C1 segment of cervical spinal cord (tissue), 14 donors: ENCODE data around the gene BAG1.

Experiments
- DNase-seq, 14 donors: peaks; one replicate each; lab custom pipeline; 2025; lab: John Stamatoyannopoulos, UW

BAG1 gene

DNA sequence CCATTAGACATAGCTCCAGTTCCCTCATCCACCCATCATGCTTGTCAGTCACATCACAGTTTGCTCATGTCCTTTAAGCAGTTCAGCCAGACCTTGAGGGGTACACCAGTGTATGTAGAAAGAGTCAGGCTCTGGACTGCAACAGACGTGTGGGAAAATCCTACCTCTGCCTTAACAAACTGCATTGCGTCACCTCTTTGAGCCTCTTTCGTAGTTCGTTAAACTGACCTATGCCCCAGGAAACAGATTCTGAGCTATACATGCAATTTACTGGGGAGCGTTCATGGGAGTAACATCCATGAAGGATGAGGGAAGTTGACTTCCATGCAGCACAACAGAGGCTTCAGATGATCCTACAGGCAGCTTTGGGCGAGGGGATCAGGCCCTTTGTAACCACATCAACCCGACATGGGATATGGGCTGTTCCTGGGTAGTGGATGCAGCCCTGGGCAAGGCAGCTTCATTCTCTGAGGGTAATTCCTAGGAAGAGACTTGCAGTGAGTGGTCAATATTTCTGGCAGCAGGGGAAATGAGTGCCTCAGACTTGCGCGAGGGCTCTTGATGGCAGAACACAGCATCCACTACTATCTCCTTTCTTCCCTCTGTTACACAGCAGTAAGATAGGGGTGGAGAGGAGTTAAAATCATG lies 20.2 kb downstream of the BAG1 start:
- DNase-seq, result no peak

DNA sequence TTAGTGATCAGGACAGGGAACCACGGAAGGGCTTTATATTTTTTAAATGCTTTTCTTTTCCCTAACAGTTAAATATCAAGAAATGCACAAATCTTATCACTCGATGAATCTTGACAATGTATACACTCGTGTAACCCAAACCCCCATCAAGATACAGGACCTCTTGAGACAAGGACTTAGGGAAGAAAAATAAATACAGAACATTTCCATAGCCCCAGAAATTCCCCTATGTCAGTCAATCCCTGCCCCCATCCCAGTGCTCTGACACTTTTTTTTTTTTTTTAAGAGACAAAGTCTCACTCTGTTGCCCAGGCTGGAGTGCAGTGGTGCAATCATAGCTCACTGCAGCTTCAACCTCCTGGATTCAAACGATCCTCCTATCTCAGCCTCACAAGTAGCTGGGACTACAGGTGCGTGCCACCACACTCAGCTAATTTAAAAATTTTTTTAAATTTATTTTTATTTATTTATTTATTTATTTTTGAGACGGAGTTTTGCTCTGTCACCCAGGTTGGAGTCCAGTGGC lies 21.8 kb downstream of the BAG1 start:
- DNase-seq, result no peak

DNA sequence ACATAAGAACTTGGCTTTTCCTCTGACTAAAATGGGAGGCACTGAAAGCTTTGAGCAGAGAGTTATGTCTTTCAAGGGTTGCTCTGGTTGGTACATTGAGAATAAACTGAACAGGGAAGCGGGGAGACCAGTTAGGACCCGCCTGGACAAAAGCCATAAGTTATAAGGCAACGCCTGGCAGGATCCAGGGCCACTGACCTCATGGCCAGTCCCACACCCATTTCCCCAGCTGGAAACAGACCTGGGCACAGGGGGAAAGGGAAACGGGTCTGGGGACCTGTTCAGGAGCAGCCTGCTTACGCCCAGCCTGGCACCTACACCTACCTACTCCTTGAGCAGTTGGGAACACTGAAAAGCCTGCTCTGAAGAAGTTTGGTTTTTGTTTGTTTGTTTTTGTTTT lies 23.2 kb downstream of the BAG1 start:
- no peak for DNase-seq

DNA sequence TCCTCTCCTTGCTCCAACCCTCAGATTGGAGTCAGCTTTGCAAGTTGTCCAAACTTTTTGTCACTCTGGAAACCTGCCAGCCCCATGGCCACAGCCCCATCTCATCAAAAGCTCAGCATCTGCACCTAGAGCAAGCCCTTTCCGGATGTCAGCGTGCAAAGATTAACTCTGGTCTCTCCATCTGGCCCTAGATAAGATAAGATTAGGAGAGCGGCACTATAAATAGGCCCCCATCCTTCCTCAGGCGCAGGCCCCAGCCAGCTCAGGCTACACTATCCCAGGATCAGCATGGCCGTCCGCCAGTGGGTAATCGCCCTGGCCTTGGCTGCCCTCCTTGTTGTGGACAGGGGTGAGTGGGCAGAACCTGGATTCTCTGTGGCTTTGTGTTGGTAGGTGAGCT lies 24.6 kb downstream of the BAG1 start, which contains the start of gene SPINK4:
Gene SPINK4 (plus strand): TSS at position 247 of the 400 bp plus-strand sequence. CDS start 42 bp downstream, at position 289.
- DNase-seq, result no peak

DNA sequence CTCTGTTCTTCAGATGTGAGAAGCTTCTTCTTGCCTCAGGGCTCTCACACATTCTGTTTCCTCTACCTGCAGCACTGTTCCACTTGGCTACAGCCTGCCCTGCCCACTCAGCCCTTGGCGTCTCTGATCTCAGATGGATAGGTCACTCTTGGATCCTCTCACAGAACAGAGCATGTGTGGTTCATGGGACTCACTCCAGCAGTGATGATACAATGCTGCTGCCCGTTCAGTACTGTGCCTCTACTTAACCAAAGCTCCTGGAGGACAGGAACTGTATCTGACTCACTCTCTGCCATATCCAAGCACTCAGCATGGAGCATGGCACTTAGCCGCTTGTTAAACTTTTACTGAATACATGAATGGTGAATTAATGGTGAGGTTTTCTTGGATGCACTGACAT lies 27.9 kb downstream of the BAG1 start:
- DNase-seq, result no peak

DNA sequence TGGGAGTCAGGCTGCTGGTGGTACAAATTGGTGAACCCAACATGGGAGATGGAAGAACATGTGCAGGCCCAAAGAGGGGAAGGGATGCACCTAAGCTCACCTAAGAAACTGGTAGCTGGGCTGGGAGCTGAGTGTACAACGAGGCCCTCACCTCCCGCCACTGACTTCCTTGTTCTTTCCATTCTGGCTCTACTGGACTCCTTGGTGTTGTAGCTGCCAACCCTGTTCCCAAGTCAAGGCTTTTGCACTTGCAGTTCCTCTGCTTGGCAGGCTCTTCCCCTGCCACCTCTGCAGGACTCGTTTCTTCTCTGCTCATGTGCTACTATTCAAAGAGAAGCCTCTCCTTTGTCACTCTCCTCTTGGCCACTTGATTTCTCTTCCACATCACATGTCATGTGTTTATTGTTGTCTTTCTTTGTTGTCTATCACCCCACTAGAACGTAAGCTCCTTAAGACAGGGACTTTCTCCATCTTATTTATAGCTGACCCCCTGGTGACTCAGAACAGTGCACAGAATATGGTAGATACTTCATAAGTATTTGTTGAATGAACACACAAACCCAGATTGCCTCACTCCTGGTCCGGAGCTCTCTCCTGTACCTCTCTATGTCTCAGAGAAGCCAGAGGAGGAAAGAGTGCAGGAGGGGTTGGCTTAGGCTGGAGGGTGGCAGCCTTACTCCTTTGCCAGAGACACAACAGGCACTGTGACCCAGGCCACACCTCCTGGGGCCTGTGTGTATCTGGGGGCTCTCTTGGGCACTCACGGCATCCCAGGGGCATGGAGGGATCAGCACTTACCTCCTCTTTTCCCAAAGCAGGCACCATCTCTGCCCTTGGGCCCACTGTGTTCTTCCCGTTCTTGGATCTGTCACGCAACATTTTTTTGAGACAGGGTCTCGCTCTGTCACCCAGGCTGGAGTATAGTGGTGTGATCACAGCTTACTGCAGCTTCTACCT lies 29.7 kb downstream of the BAG1 start:
- no peak for DNase-seq

DNA sequence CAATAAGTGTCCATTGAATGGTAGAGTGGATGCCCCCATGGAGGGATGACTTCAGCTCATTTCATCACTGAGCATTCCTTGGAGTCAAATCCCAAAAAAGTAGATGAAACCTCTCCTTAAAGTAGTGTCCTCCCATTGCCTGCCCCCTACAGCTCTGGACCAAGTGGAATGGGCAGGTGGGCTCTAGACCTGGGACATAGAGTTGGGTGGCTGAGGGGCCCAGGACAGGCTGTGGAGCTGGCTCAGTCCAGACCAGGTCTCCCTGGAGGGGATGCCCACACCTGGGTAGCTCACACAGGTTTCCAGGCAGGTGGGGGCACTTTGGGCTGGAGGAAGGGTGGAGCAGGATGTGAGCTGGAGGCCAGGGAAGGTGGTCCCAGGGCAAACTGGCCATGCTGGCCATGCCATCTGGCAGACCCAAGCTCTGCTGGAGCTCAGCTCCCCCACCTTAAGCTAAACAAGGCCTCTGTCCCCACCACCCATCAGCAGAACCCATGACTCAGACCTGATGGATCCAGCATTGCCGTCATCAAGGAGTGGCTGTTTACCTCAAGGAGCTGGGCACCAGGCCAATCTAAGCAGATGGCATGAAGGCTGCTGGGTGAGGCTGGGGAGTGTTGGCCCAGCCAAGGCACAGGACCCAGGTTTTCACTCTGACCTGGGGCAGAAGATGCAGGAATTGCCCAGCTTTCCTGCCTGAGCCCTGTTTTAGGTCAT lies 30.7 kb downstream of the BAG1 start:
- peak in 1 of 14 donors; percentile 63 for DNase-seq

DNA sequence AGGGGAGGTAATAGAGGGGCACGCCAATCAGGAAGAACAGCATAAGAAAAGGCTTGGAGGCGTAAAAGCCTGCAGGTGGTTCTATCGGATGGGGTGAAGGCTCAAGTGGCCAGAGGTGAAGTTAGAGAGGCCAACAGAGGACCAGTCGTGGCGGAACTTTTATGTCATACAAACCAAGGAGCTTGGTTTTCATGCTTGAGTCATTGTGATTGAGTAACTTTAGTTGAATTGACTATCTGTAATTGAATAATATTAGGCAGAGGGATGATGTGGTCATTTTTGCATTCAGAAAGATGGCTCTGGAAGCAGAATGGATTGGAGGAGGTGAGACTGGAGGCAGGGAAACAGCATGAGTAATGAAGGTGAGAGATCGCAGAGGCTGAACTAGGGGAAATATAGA lies 31.7 kb downstream of the BAG1 start:
- no peak for DNase-seq

DNA sequence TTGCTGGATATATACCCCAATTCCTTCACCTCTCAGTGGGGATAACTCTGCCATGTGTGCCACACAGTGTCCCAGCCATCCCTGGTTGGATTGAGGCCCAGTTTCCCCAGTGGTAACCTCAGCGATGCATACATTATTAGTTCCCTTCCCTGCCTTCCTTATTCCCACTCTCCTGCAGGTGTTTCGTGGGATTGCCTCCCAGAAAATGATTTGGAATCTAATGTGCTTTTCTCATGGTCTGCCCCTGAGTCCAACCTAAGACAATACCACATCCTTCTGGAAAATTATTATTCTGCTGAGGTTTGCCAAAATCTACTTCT lies 32.9 kb downstream of the BAG1 start:
- no peak for DNase-seq

DNA sequence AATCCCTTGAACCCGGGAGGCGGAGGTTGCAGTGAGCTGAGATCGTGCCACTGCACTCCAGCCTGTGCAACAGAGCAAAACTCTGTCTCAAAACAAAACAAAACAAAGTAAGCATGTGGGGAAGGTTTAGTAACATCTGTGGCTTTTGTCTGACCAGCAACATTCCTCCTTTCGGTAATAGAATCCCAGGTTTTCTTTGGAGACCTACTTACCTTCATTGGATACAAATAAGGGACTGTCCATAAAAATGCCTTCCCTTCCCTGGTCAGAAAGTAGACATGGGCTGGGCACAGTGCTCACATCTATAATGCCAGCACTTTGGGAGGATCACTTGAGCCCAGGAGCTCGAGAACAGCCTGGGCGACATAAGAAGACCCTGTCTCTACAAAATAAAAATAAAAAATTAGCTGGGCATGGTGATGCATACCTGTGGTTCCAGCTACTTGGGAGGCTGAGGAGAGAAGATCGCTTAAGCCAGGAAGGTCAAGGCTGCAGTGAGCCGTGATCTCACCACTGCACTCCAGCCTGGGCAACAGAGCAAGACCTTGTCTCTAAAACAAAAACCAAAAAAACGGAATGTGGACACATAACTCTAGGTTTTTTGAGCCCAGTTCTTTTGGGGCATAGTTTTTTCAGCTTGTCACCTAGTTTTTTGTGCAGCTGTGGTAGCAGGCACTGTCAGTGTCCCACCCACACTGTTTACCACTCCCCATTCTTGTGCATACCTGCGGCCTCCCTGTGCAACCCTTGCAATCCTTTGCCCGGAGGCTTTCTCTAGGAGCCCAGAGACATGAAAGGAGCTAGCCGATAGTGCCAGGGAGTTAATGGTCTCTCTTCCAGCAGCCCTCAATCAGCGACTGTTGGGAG lies 33.5 kb downstream of the BAG1 start:
- DNase-seq, result no peak

DNA sequence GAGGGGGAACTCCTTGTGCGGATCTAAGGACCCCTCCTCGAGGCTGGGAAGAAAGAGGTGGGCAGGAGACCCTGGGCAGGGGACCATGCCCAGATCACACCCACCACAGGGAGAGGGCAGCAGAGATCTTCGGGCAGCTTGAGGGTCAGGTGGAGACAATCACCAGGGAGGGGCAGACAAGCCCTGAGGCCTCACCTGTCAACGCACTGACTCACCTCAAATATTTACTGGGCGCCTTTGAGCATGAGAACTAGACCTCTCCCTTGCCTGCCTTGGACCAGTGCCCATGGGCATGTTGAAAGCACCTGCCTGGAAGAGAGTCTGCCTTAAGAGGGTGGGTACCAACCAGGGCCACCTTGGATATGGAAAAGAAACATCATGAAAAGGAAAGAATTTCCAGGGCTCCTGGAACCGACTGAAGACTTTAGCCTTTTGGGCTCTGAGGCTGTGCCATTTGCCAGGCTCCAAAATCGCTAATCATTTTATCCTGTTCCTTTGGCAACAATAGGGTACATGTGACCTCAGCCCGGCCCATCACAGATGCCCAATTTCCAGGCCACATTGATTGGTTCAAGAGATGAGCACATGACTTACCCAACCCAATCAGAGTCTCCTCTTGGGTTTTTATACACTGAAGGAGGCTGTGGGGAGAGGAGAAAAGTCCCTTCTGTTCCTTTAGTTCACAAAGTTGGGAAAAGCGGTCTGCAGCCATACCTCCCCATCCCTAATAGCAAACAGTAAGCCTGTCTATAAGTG lies 35.0 kb downstream of the BAG1 start:
- DNase-seq, result no peak

DNA sequence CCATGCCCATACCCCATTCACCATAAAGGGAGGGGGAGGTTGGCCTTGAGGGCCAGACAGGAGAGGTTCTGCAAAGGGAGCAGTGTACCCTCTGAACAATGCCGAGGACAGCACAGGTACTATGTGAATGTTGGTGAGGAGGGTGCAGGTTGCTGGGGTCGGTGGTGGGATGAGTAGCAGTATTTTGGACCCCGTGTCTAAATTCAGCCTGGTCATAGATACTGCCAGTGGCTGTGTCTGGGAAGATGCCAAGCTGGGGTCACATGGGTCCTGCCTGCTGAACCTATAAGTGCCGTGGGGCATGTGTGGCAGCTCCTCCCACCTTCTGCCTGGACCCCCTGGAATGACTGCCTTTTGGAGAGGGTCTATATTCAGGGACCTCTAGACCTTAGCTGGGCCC lies 35.9 kb downstream of the BAG1 start:
- DNase-seq, result no peak

DNA sequence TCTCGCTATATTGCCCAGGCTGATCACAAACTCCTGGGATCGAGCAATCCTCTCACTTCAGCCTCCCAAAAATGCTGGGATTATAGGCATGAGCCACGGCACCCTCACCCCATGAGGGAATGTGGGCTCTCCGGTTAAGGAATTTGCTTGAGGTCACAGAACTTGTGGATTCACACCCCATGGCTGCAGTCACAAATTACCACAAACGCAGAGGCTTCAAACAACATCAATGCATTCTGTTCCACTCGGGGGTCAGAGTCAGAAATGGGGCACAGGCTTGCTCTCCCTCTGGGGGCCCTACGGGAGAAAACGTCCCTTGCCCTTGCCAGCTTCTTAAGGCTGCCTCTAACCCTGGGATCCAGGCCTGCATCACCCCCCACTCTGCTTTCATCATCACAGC lies 36.8 kb downstream of the BAG1 start:
- DNase-seq, result no peak

DNA sequence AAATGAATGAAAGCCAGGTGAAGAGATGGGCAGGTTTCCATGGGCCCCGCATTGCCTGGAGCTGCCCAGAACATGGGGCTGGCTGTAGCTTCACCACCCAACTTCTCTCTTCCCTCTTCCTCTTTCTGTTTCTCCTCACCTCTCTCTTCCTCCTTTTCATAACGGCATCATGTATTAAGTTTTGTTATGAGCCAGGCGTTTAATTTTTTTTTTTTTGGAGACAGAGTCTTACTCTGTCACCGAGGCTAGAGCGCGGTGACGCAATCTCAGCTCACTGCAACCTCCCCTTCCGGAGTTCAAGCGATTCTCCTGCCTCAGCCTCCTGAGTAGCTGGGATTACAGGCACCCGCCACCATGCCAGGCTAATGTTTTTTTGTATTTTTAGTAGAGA lies 37.5 kb downstream of the BAG1 start:
- no peak for DNase-seq

DNA sequence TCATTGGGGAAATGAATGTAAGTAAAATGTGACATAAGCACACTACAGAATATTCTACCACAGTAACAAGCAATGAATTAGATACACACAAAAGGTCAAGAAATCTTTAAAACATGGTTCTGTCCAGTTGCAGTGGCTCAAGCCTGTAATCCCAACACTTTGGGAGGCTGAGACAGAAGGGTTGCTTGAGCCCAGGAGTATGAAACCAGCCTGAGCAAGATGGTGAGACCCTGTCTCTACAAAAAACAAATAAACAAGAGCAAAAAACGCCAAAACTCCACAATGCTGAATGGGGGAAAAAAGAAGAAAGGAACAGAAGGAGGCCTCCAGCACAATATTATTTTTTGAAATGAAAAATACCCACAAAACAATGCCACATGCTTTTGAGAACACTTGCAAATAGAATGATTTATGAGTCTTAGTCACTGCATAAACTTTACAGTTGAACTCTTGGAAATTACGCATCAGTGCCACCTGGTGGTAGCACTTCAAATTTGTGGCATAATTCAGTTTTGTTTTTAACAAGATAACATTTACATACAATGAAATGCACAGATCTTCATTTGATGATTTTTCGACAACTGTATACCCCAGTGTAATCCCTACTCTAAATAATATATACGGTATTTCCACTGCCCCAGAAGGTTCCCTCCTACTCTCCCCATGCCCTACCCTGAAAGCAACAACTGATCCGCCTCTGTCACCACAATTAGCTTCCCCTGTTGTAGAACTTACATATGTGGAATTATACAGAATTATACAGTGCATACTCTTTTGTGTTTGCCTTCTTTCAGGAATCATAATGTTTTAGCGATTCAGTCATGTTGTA lies 39.0 kb downstream of the BAG1 start:
- DNase-seq, result peak in 7 of 14 donors; percentile 2 to 46 (median 14)

DNA sequence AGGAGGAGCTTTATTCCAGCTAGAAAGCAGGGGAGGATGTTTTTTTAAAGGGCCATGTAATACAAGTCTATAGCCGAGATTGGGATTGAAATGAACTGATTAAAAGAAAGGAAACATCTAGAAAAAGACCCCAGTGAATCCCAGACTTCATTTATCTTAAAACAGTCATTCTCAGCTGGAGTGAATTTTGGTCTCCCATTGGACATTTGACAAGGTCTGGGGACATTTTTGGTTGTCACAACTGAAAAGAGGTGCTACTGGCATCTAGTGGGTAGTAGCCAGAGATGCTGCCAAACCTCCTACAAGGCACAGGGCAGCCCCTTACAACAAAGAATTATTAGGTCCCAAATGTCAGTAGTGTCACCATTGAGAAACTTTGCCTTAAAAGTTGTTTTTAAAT lies 40.8 kb downstream of the BAG1 start:
- DNase-seq, result no peak

DNA sequence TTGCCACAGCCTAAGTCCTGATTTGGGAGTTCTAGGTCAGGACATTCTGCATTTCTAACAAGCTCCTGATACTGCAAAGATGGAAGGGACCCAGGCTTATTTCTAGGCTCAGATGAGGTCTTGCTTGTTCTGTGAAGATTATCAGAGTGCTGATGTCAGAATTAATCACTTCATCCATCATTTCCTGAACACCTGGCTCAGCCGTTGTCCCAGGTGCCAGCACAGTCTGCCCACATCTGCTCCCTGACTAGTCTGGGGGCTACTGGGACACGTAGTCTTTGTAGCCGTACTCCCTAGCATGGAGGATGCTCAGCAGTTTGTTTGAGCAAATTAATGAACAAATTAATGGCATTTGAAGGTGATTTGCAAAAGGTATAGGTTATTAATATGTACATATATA lies 42.5 kb downstream of the BAG1 start:
- no peak for DNase-seq

DNA sequence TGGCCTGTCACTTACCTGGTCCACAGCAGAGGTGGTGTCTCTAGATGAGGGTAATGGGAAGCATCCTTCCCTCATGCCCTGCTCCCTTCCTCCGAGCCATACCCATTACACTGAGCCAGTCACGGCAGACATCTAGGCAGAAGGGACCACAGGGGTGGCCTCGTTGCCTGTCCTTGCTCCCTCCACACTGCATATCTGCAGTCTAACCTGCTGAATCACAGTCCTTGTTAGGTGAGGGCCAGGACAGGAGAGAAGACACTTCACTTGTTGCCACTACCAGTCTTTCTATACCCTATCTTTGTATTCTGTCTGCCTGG lies 43.0 kb downstream of the BAG1 start:
- no peak for DNase-seq

DNA sequence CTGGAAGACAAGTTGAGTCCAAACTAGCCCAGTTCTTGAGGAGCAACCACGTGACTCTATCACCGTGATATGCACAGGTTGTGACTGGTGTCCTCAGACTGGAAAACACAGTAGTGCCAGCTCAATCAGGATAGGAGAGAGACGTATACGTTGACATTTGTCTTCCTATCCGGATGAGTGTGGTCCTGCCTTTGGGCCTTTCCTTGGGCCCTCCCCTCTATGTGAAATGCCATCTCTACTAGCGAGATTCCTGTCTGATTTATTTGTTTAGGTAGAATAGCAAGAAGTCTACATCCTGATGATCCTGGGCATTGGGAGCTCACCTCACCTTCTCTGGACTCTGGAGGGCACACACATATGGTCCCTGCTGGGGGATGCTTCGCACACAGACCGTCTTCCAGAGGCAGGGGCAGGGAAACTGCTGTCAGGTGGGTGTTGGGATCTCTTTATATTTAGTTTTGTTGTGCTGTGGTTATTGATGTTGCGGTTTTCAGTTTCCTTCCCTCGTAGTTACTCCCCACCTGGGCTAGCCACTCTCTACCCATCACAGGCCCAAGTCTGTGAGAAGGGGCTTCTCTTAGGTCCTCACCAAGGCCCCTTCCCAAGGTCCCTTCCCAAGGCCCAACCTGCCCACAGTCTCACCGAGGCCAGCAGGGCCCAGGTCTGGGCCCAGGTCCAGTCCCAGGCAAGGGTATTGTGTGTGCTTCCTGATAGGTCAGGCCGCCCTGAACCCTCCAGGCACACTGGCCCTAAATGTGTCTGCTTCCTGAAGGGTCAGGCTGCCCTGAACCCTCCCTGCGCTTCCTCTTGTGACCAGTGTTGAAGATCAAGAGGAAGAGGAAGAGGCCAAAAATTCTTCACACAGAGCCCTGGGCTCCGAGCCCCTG lies 43.6 kb downstream of the BAG1 start:
- DNase-seq, result peak in 1 of 14 donors; percentile 1
